Trophoblast cell (in vitro differentiated cells and primary cell): ENCODE results near the gene SHE.

Source experiments
- DNase-seq, 2 donors: peaks; one replicate each; pipeline ENCODE4 v3.0.0-alpha.2; 2016
- H2AFZ ChIP-seq: 2 replicates; pipeline ENCODE4 v1.6.1; 2013; ENCODE audit warnings: low read length, moderate library complexity, mild to moderate bottlenecking; ENCODE audit not compliant: insufficient read depth, poor library complexity
- H2AK5ac ChIP-seq: 2 replicates; pipeline ENCODE4 v1.6.1; 2013; ENCODE audit warnings: mild to moderate bottlenecking, low read length
- H2BK120ac ChIP-seq: 2 replicates; pipeline ENCODE4 v1.6.1; 2013; ENCODE audit warnings: low read length, mild to moderate bottlenecking, moderate library complexity; ENCODE audit not compliant: insufficient read depth, poor library complexity
- H2BK12ac ChIP-seq: 2 replicates; pipeline ENCODE4 v1.6.1; 2013; ENCODE audit warnings: mild to moderate bottlenecking, low read length, moderate library complexity
- H2BK5ac ChIP-seq: 2 replicates; pipeline ENCODE4 v1.6.1; 2013; ENCODE audit warnings: low read length, low read depth, moderate library complexity, mild to moderate bottlenecking; ENCODE audit not compliant: poor library complexity
- H3K14ac ChIP-seq: 2 replicates; pipeline ENCODE4 v1.6.1; 2013; ENCODE audit warnings: mild to moderate bottlenecking, low read length
- H3K18ac ChIP-seq: 2 replicates; pipeline ENCODE4 v1.6.1; 2013; ENCODE audit warnings: mild to moderate bottlenecking, low read length
- H3K23ac ChIP-seq: 2 replicates; pipeline ENCODE4 v1.6.1; 2013; ENCODE audit warnings: low read length
- H3K27ac ChIP-seq: 2 replicates; pipeline ENCODE4 v1.5.1; 2013; ENCODE audit warnings: low read depth, mild to moderate bottlenecking, inconsistent platforms, low read length, moderate library complexity
- H3K27me3 ChIP-seq: 2 replicates; pipeline ENCODE4 v1.6.1; 2013; ENCODE audit warnings: inconsistent platforms, mild to moderate bottlenecking, low read length, moderate library complexity; ENCODE audit not compliant: insufficient read depth
- H3K36me3 ChIP-seq, 2 experiments: 1 replicate in 1 of 2; 2 replicates in 1 of 2; pipeline ENCODE4 v1.6.1; 2013; ENCODE audit warnings: low read length in 2 of 2, mild to moderate bottlenecking in 2 of 2, moderate library complexity in 1 of 2; ENCODE audit not compliant: insufficient read depth in 2 of 2, control insufficient read depth in 1 of 2
- H3K4ac ChIP-seq: 2 replicates; pipeline ENCODE4 v1.6.1; 2013; ENCODE audit warnings: low read depth, mild to moderate bottlenecking, low read length, moderate library complexity
- H3K4me1 ChIP-seq, 2 experiments: 1 replicate in 1 of 2; 2 replicates in 1 of 2; pipeline ENCODE4 v1.6.1; 2013; ENCODE audit warnings: low read length in 2 of 2, mild to moderate bottlenecking in 2 of 2, moderate library complexity in 1 of 2; ENCODE audit not compliant: insufficient read depth in 2 of 2, control insufficient read depth in 1 of 2
- H3K4me2 ChIP-seq: 2 replicates; pipeline ENCODE4 v1.6.1; 2013; ENCODE audit warnings: inconsistent platforms, mild to moderate bottlenecking, low read length, moderate library complexity
- H3K4me3 ChIP-seq: 2 replicates; pipeline ENCODE4 v1.5.1; 2013; ENCODE audit warnings: mild to moderate bottlenecking, low read depth, low read length, inconsistent platforms
- H3K79me1 ChIP-seq: one replicate; pipeline ENCODE4 v1.6.1; 2013; ENCODE audit warnings: low read length
- H3K79me2 ChIP-seq: 2 replicates; pipeline ENCODE4 v1.6.1; 2013; ENCODE audit warnings: low read length, mild to moderate bottlenecking; ENCODE audit not compliant: control insufficient read depth, insufficient read depth, poor library complexity
- H3K9ac ChIP-seq: 2 replicates; pipeline ENCODE4 v1.6.1; 2013; ENCODE audit warnings: mild to moderate bottlenecking, low read length
- H3K9me3 ChIP-seq: 2 replicates; pipeline ENCODE4 v1.6.1; 2013; ENCODE audit warnings: low read depth, mild to moderate bottlenecking, control low read depth, inconsistent platforms, low read length; ENCODE audit not compliant: insufficient read depth
- H4K12ac ChIP-seq: 2 replicates; pipeline ENCODE4 v1.6.1; 2013; ENCODE audit warnings: low read depth, mild to moderate bottlenecking, low read length, moderate library complexity
- H4K8ac ChIP-seq: 2 replicates; pipeline ENCODE4 v1.6.1; 2013; ENCODE audit warnings: low read depth, mild to moderate bottlenecking, low read length, moderate library complexity
- H4K91ac ChIP-seq: one replicate; pipeline ENCODE4 v1.6.1; 2013; ENCODE audit warnings: low read depth, mild to moderate bottlenecking, low read length, moderate library complexity
- WGBS: extraction: QIAGEN DNeasy Blood & Tissue Kit; methylation state at CpG from one replicate; pipeline ENCODE4 v1.1.7; 2013; ENCODE audit warnings: missing lambda C conversion rate; ENCODE audit not compliant: insufficient read length, insufficient coverage; ENCODE audit errors: extremely low coverage; 5-methylcytosine and 5-hydroxymethylcytosine counted together

The SHE gene

GRCh38 chr1:154463512-154463990 is 38.7 kb downstream of the SHE start:
- H3K79me1 ChIP-seq, result peaks cover 2% of the 10 kb centered on the region
- peak overlapping the region; percentile 44 for H2AK5ac ChIP-seq
- no peak overlapping the region for H3K27ac ChIP-seq
- no peak overlapping the region for H3K4me2 ChIP-seq
- no peak overlapping the region for H4K12ac ChIP-seq
- H3K18ac ChIP-seq, result no peak overlapping the region
- peaks cover 2% of the 10 kb centered on the region for H3K9me3 ChIP-seq
- H2BK12ac ChIP-seq, result peak overlapping the region; percentile 65
- H4K91ac ChIP-seq, result peak overlapping the region; percentile 50
- H2BK120ac ChIP-seq, result peak overlapping the region; percentile 25
- H3K27me3 ChIP-seq, result no peaks in the 10 kb centered on the region
- no peak overlapping the region for H2AFZ ChIP-seq
- no peaks in the 10 kb centered on the region for H3K36me3 ChIP-seq
- peak in 1 of 2 donors; percentile 6 for DNase-seq
- peak overlapping the region; percentile 21 for H2BK5ac ChIP-seq
- no peaks in the 10 kb centered on the region for H3K79me2 ChIP-seq
- H3K9ac ChIP-seq, result no peak overlapping the region
- H3K14ac ChIP-seq, result peak overlapping the region; percentile 28
- H3K4me3 ChIP-seq, result no peak overlapping the region
- no CpG with 5 or more reads among the region's 4 CpGs for WGBS
- peak overlapping the region; percentile 22 for H4K8ac ChIP-seq
- H3K4me1 ChIP-seq, result peaks cover 0 to 3% of the 10 kb centered on the region in 2 experiments
- no peak overlapping the region for H3K4ac ChIP-seq
- H3K23ac ChIP-seq, result no peak overlapping the region

DNA sequence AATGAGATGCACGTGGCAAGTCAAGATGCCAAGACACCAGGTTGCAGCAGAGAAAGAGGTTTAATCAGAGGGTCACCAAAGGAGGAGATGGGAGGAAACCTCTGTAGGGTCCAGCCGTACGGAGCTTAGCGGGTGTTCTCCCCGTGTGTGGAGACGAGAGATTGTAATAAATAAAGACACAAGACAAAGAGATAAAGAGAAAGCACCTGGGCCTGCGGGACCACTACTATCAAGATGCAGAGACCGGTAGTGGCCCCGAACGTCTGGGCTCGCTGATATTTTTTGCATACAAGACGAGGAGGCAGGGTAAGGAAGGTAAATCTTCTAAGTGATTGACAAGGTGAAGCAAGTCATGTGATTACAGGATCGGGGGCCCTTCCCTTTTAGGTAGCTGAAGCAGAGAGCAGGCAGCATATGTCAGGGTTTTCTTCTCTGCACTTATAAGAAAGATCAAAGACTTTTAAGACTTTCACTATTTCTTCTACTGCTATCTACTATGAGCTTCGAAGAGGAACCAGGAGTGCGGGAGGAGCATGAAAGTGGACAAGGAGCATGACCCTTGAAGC is 41.4 kb downstream of the SHE start:
- Histone ChIP-seq H3K4ac (no peak overlapping the region), H3K4me1 (peaks cover 0 to 3% of the 10 kb centered on the region in 2 experiments), H2AK5ac (no peak overlapping the region), H3K14ac (no peak overlapping the region), H4K8ac (no peak overlapping the region), H3K4me2 (no peak overlapping the region), H3K4me3 (no peak overlapping the region), H3K9ac (no peak overlapping the region), H3K27ac (no peak overlapping the region), H2BK12ac (no peak overlapping the region), H3K79me2 (no peaks in the 10 kb centered on the region), H3K36me3 (no peaks in the 10 kb centered on the region), H3K23ac (no peak overlapping the region), H2AFZ (no peak overlapping the region), H2BK120ac (no peak overlapping the region), H3K18ac (no peak overlapping the region), H3K27me3 (no peaks in the 10 kb centered on the region), H3K9me3 (peaks cover 2% of the 10 kb centered on the region), H4K91ac (no peak overlapping the region), H2BK5ac (no peak overlapping the region), H3K79me1 (peaks cover 2% of the 10 kb centered on the region), H4K12ac (no peak overlapping the region)
- no peak for DNase-seq
- WGBS, result no CpG with 5 or more reads among the region's 15 CpGs

- Histone ChIP-seq H3K36me3 (no peaks in the 10 kb centered on the region), H3K9me3 (peaks cover 2% of the 10 kb centered on the region), H2AFZ (no peak overlapping the region), H3K4me2 (no peak overlapping the region), H3K4me3 (no peak overlapping the region), H2BK12ac (no peak overlapping the region), H2BK5ac (no peak overlapping the region), H4K91ac (no peak overlapping the region), H2BK120ac (no peak overlapping the region), H4K8ac (no peak overlapping the region), H3K18ac (no peak overlapping the region), H3K9ac (no peak overlapping the region), H4K12ac (no peak overlapping the region), H3K79me2 (no peaks in the 10 kb centered on the region), H3K23ac (no peak overlapping the region), H3K14ac (no peak overlapping the region), H2AK5ac (no peak overlapping the region), H3K27me3 (no peaks in the 10 kb centered on the region), H3K27ac (no peak overlapping the region), H3K4me1 (peaks cover 0 to 3% of the 10 kb centered on the region in 2 experiments), H3K4ac (no peak overlapping the region), H3K79me1 (peaks cover 2% of the 10 kb centered on the region)
- DNase-seq, result no peak
Observed at GRCh38 chr1:154459080-154459479, 43.1 kb downstream of the SHE start.

GRCh38 chr1:154456631-154457030 is 45.6 kb downstream of the SHE start:
- no peak overlapping the region for H2BK5ac ChIP-seq
- H3K79me2 ChIP-seq, result no peaks in the 10 kb centered on the region
- no peaks in the 10 kb centered on the region for H3K4me1 ChIP-seq
- no CpG with 5 or more reads among the region's 6 CpGs for WGBS
- H2BK12ac ChIP-seq, result no peak overlapping the region
- no peak overlapping the region for H2AFZ ChIP-seq
- H4K12ac ChIP-seq, result no peak overlapping the region
- H3K18ac ChIP-seq, result no peak overlapping the region
- H2AK5ac ChIP-seq, result no peak overlapping the region
- no peak overlapping the region for H3K23ac ChIP-seq
- H3K27me3 ChIP-seq, result no peaks in the 10 kb centered on the region
- no peak overlapping the region for H3K4ac ChIP-seq
- no peak overlapping the region for H3K27ac ChIP-seq
- H2BK120ac ChIP-seq, result no peak overlapping the region
- H3K36me3 ChIP-seq, result no peaks in the 10 kb centered on the region
- no peak overlapping the region for H4K91ac ChIP-seq
- H3K9me3 ChIP-seq, result no peaks in the 10 kb centered on the region
- H3K9ac ChIP-seq, result no peak overlapping the region
- no peak overlapping the region for H3K14ac ChIP-seq
- H3K79me1 ChIP-seq, result no peaks in the 10 kb centered on the region
- no peak overlapping the region for H3K4me3 ChIP-seq
- H4K8ac ChIP-seq, result no peak overlapping the region
- DNase-seq, result no peak
- H3K4me2 ChIP-seq, result no peak overlapping the region
